PC-3 (cell line): ENCODE results near the gene TAS2R42.

Experiments
- EZH2 ChIP-seq: fragments of 300-600 bp; sonication (generic); IDR thresholded peaks from one replicate; pipeline ENCODE4 v1.6.1; 2017; ENCODE audit warnings: antibody characterized with exemption, mild to moderate bottlenecking, low read length; ENCODE audit not compliant: unreplicated experiment
- TF ChIP-seq, protein P1 (sequence below): fragments of 300-600 bp; sonication (generic); conservative IDR thresholded peaks from 2 replicates; pipeline ENCODE4 v1.5.1; 2017; ENCODE audit warnings: antibody characterized with exemption, low read depth, mild to moderate bottlenecking, low read length

DNA sequence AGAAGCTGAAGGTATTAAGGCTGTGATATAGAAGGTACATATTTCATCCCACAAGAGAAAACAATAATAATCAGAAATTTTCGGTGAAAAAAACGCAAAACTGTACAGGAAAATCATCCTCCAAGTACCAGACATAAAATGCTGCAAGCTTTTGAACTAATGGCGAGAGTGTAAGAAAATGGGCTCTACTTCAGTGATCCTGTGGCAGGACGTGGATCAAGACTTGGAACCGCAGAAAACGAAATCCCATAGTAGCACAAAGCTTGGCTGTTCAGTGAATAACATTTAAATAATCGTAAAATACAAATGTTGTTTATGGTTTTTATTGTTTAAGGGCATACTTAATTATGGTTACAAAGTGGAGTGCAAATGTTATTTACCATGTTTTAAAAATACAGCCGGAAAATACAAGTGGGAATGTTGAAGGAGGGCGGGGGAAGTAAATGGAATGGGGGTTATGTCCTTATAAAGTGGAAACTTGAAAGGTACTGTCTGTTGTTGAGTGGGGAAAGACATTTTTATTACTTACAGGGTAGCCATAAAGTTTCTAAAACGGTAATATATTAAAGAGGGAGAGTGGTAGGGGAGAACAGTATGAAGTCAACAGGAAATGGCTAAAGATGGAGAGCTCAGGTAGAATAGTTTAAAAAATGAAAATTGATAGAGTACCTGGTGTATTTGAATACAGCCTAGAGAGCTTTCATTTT lies 14.6 kb downstream of the TAS2R42 start:
- TF ChIP-seq, protein P1, sequence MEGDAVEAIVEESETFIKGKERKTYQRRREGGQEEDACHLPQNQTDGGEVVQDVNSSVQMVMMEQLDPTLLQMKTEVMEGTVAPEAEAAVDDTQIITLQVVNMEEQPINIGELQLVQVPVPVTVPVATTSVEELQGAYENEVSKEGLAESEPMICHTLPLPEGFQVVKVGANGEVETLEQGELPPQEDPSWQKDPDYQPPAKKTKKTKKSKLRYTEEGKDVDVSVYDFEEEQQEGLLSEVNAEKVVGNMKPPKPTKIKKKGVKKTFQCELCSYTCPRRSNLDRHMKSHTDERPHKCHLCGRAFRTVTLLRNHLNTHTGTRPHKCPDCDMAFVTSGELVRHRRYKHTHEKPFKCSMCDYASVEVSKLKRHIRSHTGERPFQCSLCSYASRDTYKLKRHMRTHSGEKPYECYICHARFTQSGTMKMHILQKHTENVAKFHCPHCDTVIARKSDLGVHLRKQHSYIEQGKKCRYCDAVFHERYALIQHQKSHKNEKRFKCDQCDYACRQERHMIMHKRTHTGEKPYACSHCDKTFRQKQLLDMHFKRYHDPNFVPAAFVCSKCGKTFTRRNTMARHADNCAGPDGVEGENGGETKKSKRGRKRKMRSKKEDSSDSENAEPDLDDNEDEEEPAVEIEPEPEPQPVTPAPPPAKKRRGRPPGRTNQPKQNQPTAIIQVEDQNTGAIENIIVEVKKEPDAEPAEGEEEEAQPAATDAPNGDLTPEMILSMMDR = no peak
- no peak for TF ChIP-seq EZH2
